GM23338 (cell line): ENCODE data around the gene SNX15.

Experiments
- CREB1 ChIP-seq: fragments of 250-450 bp; sonication (Bioruptor Pico); IDR thresholded peaks from 2 replicates; pipeline ENCODE4 v1.5.0; 2020; ENCODE audit warnings: low read depth, mild to moderate bottlenecking, moderate library complexity
- EZH2 ChIP-seq: fragments of 200-600 bp; sonication (generic); IDR thresholded peaks from one replicate; pipeline ENCODE4 v1.8.0; 2017; ENCODE audit warnings: antibody characterized with exemption, mild to moderate bottlenecking, low read depth; ENCODE audit not compliant: unreplicated experiment
- NANOG ChIP-seq: IDR thresholded peaks from 2 replicates; pipeline ENCODE4 v1.6.1; 2016; ENCODE audit warnings: antibody characterized with exemption, borderline replicate concordance
- POLR2AphosphoS5 ChIP-seq: IDR thresholded peaks from 2 replicates; pipeline ENCODE4 v1.6.1; 2016; ENCODE audit warnings: antibody characterized with exemption, low read depth
- STAT1 ChIP-seq: IDR thresholded peaks from one replicate; pipeline ENCODE4 v1.6.1; 2016; ENCODE audit warnings: antibody characterized with exemption; ENCODE audit not compliant: unreplicated experiment
- TF ChIP-seq, protein P1 (sequence below), 2 experiments: fragments of 200-600 bp in 1 of 2; sonication (generic) in 1 of 2; conservative IDR thresholded peaks; 2 replicates each; pipeline versions ENCODE4 v1.5.1 to v1.6.1; 2016 to 2017; ENCODE audit warnings: antibody characterized with exemption in 2 of 2, low read depth in 2 of 2, mild to moderate bottlenecking in 2 of 2, moderate library complexity in 1 of 2
- TF ChIP-seq, protein P2 (sequence below): IDR thresholded peaks from one replicate; pipeline ENCODE4 v1.6.1; 2018; ENCODE audit warnings: antibody characterized with exemption; ENCODE audit not compliant: unreplicated experiment

DNA sequence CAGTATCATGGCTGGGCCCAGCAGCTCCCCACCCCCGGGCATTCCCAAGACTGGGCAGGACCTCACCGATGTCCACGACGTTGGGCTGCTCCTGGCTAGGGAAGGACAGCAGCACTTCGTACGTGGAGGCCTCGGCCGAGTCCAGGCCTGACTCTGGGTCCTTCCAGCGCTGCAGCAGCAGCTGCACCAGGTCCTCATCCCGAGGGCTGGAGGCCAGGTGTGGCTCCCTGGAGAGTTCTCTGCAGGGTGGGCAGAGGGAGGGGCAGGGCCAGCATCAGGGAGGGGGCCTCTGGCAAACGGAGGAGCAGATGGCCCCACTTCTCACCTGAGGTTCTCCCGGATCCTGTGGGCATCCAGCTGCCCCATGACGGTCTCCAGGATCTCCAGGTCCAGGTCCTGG lies 30.8 kb downstream of the SNX15 start:
- TF ChIP-seq, protein P1, sequence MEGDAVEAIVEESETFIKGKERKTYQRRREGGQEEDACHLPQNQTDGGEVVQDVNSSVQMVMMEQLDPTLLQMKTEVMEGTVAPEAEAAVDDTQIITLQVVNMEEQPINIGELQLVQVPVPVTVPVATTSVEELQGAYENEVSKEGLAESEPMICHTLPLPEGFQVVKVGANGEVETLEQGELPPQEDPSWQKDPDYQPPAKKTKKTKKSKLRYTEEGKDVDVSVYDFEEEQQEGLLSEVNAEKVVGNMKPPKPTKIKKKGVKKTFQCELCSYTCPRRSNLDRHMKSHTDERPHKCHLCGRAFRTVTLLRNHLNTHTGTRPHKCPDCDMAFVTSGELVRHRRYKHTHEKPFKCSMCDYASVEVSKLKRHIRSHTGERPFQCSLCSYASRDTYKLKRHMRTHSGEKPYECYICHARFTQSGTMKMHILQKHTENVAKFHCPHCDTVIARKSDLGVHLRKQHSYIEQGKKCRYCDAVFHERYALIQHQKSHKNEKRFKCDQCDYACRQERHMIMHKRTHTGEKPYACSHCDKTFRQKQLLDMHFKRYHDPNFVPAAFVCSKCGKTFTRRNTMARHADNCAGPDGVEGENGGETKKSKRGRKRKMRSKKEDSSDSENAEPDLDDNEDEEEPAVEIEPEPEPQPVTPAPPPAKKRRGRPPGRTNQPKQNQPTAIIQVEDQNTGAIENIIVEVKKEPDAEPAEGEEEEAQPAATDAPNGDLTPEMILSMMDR (conservative IDR thresholded peaks at IDR 0.05; ENCODE audit: low read depth in 2 of 2) = no peak
- TF ChIP-seq EZH2 = no peak
- TF ChIP-seq, protein P2, sequence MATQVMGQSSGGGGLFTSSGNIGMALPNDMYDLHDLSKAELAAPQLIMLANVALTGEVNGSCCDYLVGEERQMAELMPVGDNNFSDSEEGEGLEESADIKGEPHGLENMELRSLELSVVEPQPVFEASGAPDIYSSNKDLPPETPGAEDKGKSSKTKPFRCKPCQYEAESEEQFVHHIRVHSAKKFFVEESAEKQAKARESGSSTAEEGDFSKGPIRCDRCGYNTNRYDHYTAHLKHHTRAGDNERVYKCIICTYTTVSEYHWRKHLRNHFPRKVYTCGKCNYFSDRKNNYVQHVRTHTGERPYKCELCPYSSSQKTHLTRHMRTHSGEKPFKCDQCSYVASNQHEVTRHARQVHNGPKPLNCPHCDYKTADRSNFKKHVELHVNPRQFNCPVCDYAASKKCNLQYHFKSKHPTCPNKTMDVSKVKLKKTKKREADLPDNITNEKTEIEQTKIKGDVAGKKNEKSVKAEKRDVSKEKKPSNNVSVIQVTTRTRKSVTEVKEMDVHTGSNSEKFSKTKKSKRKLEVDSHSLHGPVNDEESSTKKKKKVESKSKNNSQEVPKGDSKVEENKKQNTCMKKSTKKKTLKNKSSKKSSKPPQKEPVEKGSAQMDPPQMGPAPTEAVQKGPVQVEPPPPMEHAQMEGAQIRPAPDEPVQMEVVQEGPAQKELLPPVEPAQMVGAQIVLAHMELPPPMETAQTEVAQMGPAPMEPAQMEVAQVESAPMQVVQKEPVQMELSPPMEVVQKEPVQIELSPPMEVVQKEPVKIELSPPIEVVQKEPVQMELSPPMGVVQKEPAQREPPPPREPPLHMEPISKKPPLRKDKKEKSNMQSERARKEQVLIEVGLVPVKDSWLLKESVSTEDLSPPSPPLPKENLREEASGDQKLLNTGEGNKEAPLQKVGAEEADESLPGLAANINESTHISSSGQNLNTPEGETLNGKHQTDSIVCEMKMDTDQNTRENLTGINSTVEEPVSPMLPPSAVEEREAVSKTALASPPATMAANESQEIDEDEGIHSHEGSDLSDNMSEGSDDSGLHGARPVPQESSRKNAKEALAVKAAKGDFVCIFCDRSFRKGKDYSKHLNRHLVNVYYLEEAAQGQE = no peak
- TF ChIP-seq NANOG = no peak
- TF ChIP-seq CREB1 (CRISPR knock-in tag) = no peak
- TF ChIP-seq POLR2AphosphoS5 = no peak
- TF ChIP-seq STAT1 = no peak
